ENCODE measurements around the gene PJA2. TPM values are rescaled to one million over a fixed set of nuclear protein-coding genes. Genes with fewer than 3 reads are reported as not detected.

Gene PJA2
- total and polyA plus RNA-seq, 9 of the 15 experiments (the other 6 are each of a cell fraction or from before 2014, with no cell fraction given): 25.1 to 82.1 (median 50.1) TPM

DNA sequence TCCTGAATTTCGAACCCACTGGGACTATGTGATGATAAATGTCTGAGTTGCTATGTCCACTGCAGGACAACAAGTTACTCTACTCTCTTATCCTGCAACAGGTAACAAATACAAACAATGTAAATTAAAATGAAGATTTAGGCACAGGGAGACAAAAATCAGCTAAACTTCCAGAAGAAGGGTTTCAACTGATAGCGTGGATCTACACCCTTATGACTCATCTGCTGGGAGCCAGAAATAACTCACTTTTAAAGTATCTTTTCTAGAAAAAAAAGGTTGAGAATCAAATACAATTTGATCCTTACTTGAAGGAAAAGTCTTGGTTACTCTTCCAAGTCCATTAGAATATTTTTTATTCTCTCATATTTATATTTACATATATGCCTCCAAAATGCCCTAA is 21.4 kb downstream of the PJA2 start (continued):
- TF ChIP-seq, protein P1, sequence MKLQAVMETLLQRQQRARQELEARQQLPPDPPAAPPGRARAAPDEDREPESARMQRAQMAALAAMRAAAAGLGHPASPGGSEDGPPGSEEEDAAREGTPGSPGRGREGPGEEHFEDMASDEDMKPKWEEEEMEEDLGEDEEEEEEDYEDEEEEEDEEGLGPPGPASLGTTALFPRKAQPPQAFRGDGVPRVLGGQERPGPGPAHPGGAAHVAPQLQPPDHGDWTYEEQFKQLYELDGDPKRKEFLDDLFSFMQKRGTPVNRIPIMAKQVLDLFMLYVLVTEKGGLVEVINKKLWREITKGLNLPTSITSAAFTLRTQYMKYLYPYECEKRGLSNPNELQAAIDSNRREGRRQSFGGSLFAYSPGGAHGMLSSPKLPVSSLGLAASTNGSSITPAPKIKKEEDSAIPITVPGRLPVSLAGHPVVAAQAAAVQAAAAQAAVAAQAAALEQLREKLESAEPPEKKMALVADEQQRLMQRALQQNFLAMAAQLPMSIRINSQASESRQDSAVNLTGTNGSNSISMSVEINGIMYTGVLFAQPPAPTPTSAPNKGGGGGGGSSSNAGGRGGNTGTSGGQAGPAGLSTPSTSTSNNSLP (IDR thresholded peaks at IDR 0.05; ENCODE audit: borderline replicate concordance, low read depth, low read length): no peak
- TF ChIP-seq RB1 (IDR thresholded peaks at IDR 0.05; ENCODE audit: low read depth): no peak
- peak; percentile 84 for TF ChIP-seq DPF2 (IDR thresholded peaks at IDR 0.05)
- no peak for TF ChIP-seq ZNF780A (CRISPR knock-in tag; IDR thresholded peaks at IDR 0.05)
- TF ChIP-seq ELF4 (CRISPR knock-in tag; IDR thresholded peaks at IDR 0.05): no peak
- TF ChIP-seq SMARCC2 (IDR thresholded peaks at IDR 0.05; ENCODE audit: low read depth): 0 out of 2 replicates have a peak, but pooled peaks have one; percentile 46
- TF ChIP-seq NR2F6 (CRISPR knock-in tag; IDR thresholded peaks at IDR 0.05): no peak
- TF ChIP-seq ZSCAN29 (IDR thresholded peaks at IDR 0.05): no peak
- TF ChIP-seq ZNF695 (CRISPR knock-in tag; IDR thresholded peaks at IDR 0.05): no peak
- no peak for TF ChIP-seq ZBTB7A (IDR thresholded peaks at IDR 0.05; ENCODE audit: borderline replicate concordance, control insufficient read depth, low read depth, low read length)
- no peak for TF ChIP-seq FOXO4 (CRISPR knock-in tag; IDR thresholded peaks at IDR 0.05)
- peak; percentile 81 for TF ChIP-seq SMARCA4 (IDR thresholded peaks at IDR 0.05)
- TF ChIP-seq ARNT (IDR thresholded peaks at IDR 0.05): peak in 1 of 2 experiments; percentile 68; a peak in 1 of 4 replicates
- TF ChIP-seq ZNF717 (CRISPR knock-in tag; IDR thresholded peaks at IDR 0.05): no peak
- TF ChIP-seq, protein P2, sequence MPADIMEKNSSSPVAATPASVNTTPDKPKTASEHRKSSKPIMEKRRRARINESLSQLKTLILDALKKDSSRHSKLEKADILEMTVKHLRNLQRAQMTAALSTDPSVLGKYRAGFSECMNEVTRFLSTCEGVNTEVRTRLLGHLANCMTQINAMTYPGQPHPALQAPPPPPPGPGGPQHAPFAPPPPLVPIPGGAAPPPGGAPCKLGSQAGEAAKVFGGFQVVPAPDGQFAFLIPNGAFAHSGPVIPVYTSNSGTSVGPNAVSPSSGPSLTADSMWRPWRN (IDR thresholded peaks at IDR 0.05; ENCODE audit: low read depth): no peak
- TF ChIP-seq GABPB2 (CRISPR knock-in tag; conservative IDR thresholded peaks at IDR 0.05): no peak
- no peak for TF ChIP-seq ZNF408 (CRISPR knock-in tag; IDR thresholded peaks at IDR 0.05; ENCODE audit: low read depth)
- TF ChIP-seq SAP30 (IDR thresholded peaks at IDR 0.05; ENCODE audit: borderline replicate concordance, insufficient read depth, low read depth, low read length, poor library complexity, severe bottlenecking): no peak
- TF ChIP-seq RBM17 (IDR thresholded peaks at IDR 0.05; ENCODE audit: borderline replicate concordance, low read depth, low read length): no peak
- TF ChIP-seq KDM4B (IDR thresholded peaks at IDR 0.05; ENCODE audit: borderline replicate concordance in 2 of 2, low read depth in 1 of 2): no peak
- TF ChIP-seq, protein P3, sequence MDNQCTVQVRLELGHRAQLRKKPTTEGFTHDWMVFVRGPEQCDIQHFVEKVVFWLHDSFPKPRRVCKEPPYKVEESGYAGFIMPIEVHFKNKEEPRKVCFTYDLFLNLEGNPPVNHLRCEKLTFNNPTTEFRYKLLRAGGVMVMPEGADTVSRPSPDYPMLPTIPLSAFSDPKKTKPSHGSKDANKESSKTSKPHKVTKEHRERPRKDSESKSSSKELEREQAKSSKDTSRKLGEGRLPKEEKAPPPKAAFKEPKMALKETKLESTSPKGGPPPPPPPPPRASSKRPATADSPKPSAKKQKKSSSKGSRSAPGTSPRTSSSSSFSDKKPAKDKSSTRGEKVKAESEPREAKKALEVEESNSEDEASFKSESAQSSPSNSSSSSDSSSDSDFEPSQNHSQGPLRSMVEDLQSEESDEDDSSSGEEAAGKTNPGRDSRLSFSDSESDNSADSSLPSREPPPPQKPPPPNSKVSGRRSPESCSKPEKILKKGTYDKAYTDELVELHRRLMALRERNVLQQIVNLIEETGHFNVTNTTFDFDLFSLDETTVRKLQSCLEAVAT (IDR thresholded peaks at IDR 0.05): no peak
- no peak for TF ChIP-seq ZNF561 (CRISPR knock-in tag; conservative IDR thresholded peaks at IDR 0.05)
- TF ChIP-seq NFE2 (IDR thresholded peaks at IDR 0.05; ENCODE audit: low read depth): no peak
- peak; percentile 77; the same call in 1 of the 2 replicates for TF ChIP-seq SMARCE1 (IDR thresholded peaks at IDR 0.05)
- no peak for TF ChIP-seq U2AF1 (optimal IDR thresholded peaks at IDR 0.05; ENCODE audit: low read depth, low read length)
- peak; percentile 94 for TF ChIP-seq MEF2A (IDR thresholded peaks at IDR 0.05; ENCODE audit: control insufficient read depth, low read depth, low read length)
